Measurements from ENCODE around the gene NDST3. TPM values are rescaled to one million over a fixed set of nuclear protein-coding genes. Genes with fewer than 3 reads are reported as not detected.

The NDST3 gene
- total and polyA plus RNA-seq, 12 donors, result 0.10 to 0.70 (median 0.35) TPM; not detected in 3

GRCh38 chr4:118033148-118034052 lies 886 bp upstream of the NDST3 start:
- H3K36me3 ChIP-seq (replicated peaks in 1 of 2), result no peaks in the 10 kb centered on the region
- intact Hi-C loops (cut with DNase I), result no loop called here
- no peak overlapping the region for H3K27ac ChIP-seq
- no peaks in the 10 kb centered on the region for H3K9me3 ChIP-seq (replicated peaks in 1 of 3)
- 0 to 3% (median 1%) methylated on average over 15 to 100 of the region's 100 CpGs for WGBS, 4 donors
- TF ChIP-seq POLR2A (IDR thresholded peaks at IDR 0.05), result no peak
- no peak for TF ChIP-seq CTCF (IDR thresholded peaks at IDR 0.05)
- H3K4me1 ChIP-seq (replicated peaks in 1 of 2), result peaks cover 3 to 4% of the 10 kb centered on the region in 2 donors
- peaks cover 28% of the 10 kb centered on the region for H3K27me3 ChIP-seq
- DNase-seq, result peak in 5 of 7 donors; percentile 8 to 68 (median 22)
- H3K4me3 ChIP-seq, result peak overlapping the region in 1 of 4 donors; percentile 51

- 30 to 53% (median 39%) methylated on average over 1 of the region's 1 CpG for WGBS, 4 donors
- intact Hi-C loops (cut with DNase I), result no loop called here
- DNase-seq, result no peak
- no peaks in the 10 kb centered on the region for H3K9me3 ChIP-seq (replicated peaks in 1 of 3)
- peaks cover 3 to 4% of the 10 kb centered on the region in 2 donors for H3K4me1 ChIP-seq (replicated peaks in 1 of 2)
- TF ChIP-seq POLR2A (IDR thresholded peaks at IDR 0.05) (no peak), CTCF (IDR thresholded peaks at IDR 0.05) (no peak)
- H3K27me3 ChIP-seq, result peaks cover 28% of the 10 kb centered on the region
- H3K4me3 ChIP-seq, result no peak overlapping the region
- no peak overlapping the region for H3K27ac ChIP-seq
- no peaks in the 10 kb centered on the region for H3K36me3 ChIP-seq (replicated peaks in 1 of 2)
Observed at GRCh38 chr4:118035309-118035708, 1.0 kb downstream of the NDST3 start.

- Histone ChIP-seq H3K27ac (no peak overlapping the region), H3K9me3 (replicated peaks in 1 of 3) (no peaks in the 10 kb centered on the region), H3K4me1 (replicated peaks in 1 of 2) (peaks cover 3 to 4% of the 10 kb centered on the region in 2 donors), H3K4me3 (no peak overlapping the region), H3K27me3 (peaks cover 28% of the 10 kb centered on the region), H3K36me3 (replicated peaks in 1 of 2) (no peaks in the 10 kb centered on the region)
- no peak for TF ChIP-seq CTCF (IDR thresholded peaks at IDR 0.05)
- TF ChIP-seq POLR2A (IDR thresholded peaks at IDR 0.05), result no peak
- 59 to 78% (median 68%) methylated on average over 2 of the region's 2 CpGs for WGBS, 4 donors
- intact Hi-C loops (cut with DNase I), result no loop called here
- no peak for DNase-seq
Observed at GRCh38 chr4:118036336-118036735, 2.0 kb downstream of the NDST3 start.

- Histone ChIP-seq H3K4me1 (replicated peaks in 1 of 2) (peaks cover 3 to 4% of the 10 kb centered on the region in 2 donors), H3K27me3 (peaks cover 28% of the 10 kb centered on the region), H3K27ac (no peak overlapping the region), H3K9me3 (replicated peaks in 1 of 3) (no peaks in the 10 kb centered on the region), H3K4me3 (no peak overlapping the region), H3K36me3 (replicated peaks in 1 of 2) (no peaks in the 10 kb centered on the region)
- WGBS, 4 donors, result 80 to 97% (median 87%) methylated on average over 1 of the region's 1 CpG
- intact Hi-C loops (cut with DNase I), result no loop called here
- no peak for TF ChIP-seq CTCF (IDR thresholded peaks at IDR 0.05)
- no peak for TF ChIP-seq POLR2A (IDR thresholded peaks at IDR 0.05)
- no peak for DNase-seq
Observed at GRCh38 chr4:118037955-118038354, 3.7 kb downstream of the NDST3 start.

All from adrenal gland (tissue), 12 donors.